ENCODE data around the gene TLL2.

DNA sequence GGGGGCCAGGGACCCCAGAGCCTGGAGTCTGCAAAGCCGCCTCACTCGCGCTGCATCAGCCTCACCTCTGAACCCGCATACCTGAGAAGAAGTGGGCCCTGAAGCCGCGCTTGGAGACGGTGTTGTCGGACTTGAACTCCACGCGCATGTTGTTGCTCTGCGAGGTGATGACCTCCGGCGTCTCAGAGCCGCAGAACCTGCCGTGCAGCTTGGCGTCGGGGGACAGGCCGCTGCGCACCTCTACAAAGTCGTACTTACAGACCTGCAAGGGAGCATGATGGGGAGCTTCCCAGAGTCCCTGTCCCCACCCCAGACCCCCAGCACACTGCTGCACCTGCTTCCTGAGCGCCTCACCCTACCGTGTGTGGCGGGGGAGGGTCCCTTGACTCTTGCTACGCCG is 129.2 kb downstream of the TLL2 start:
- no peak for TF ChIP-seq CTCF (IDR thresholded peaks at IDR 0.05)
- no peak for TF ChIP-seq POLR2A (IDR thresholded peaks at IDR 0.05)
